ENCODE data around the gene FNDC3B.

Gene FNDC3B

GRCh38 chr3:172229462-172229861 is 190.1 kb downstream of the FNDC3B start:
- Histone ChIP-seq H3K27ac (ENCODE audit: low read depth, low read length) (no peak overlapping the region), H3K36me3 (ENCODE audit: low read length) (no peaks in the 10 kb centered on the region), H2AFZ (ENCODE audit: low read depth, low read length, severe bottlenecking) (no peak overlapping the region), H3K4me2 (ENCODE audit: low read depth, low read length, poor library complexity, severe bottlenecking) (no peak overlapping the region), H4K20me1 (ENCODE audit: low read depth, low read length) (no peaks in the 10 kb centered on the region), H3K9ac (ENCODE audit: low read length) (no peak overlapping the region), H3K9me3 (ENCODE audit: insufficient read depth, low read length) (no peaks in the 10 kb centered on the region), H3K79me2 (ENCODE audit: insufficient read depth, low read length) (no peaks in the 10 kb centered on the region), H3K4me3 (ENCODE audit: insufficient read depth, low read length, poor library complexity, severe bottlenecking) (no peak overlapping the region), H3K9me2 (replicated peaks; ENCODE audit: insufficient read depth, low read length) (no peaks in the 10 kb centered on the region), H3K27me3 (ENCODE audit: low read length) (no peaks in the 10 kb centered on the region), H3F3A (ENCODE audit: insufficient read depth) (no peaks in the 10 kb centered on the region)
- TF ChIP-seq EZH2phosphoT487 (conservative IDR thresholded peaks at IDR 0.05; ENCODE audit: low read length), result no peak

- Histone ChIP-seq H3K9me2 (replicated peaks; ENCODE audit: insufficient read depth, low read length) (no peaks in the 10 kb centered on the region), H3K79me2 (ENCODE audit: insufficient read depth, low read length) (no peaks in the 10 kb centered on the region), H3F3A (ENCODE audit: insufficient read depth) (no peaks in the 10 kb centered on the region), H3K4me3 (ENCODE audit: insufficient read depth, low read length, poor library complexity, severe bottlenecking) (no peak overlapping the region), H3K36me3 (ENCODE audit: low read length) (no peaks in the 10 kb centered on the region), H2AFZ (ENCODE audit: low read depth, low read length, severe bottlenecking) (no peak overlapping the region), H3K27me3 (ENCODE audit: low read length) (no peaks in the 10 kb centered on the region), H4K20me1 (ENCODE audit: low read depth, low read length) (no peaks in the 10 kb centered on the region), H3K9me3 (ENCODE audit: insufficient read depth, low read length) (no peaks in the 10 kb centered on the region), H3K9ac (ENCODE audit: low read length) (no peak overlapping the region), H3K27ac (ENCODE audit: low read depth, low read length) (no peak overlapping the region), H3K4me2 (ENCODE audit: low read depth, low read length, poor library complexity, severe bottlenecking) (no peak overlapping the region)
- TF ChIP-seq EZH2phosphoT487 (conservative IDR thresholded peaks at IDR 0.05; ENCODE audit: low read length) (no peak), CTCF (IDR thresholded peaks at IDR 0.05; ENCODE audit: insufficient read depth, low read length, poor library complexity, severe bottlenecking) (no peak)
Observed at GRCh38 chr3:172231318-172231901, 192.0 kb downstream of the FNDC3B start.

GRCh38 chr3:172232579-172233212 is 193.3 kb downstream of the FNDC3B start:
- no peak overlapping the region for H3K27ac ChIP-seq (ENCODE audit: low read depth, low read length)

More at GRCh38 chr3:172232579-172233212, 193.3 kb downstream of the FNDC3B start:
- no peaks in the 10 kb centered on the region for H3K36me3 ChIP-seq (ENCODE audit: low read length)
- no peak overlapping the region for H3K4me3 ChIP-seq (ENCODE audit: insufficient read depth, low read length, poor library complexity, severe bottlenecking)
- H3K9ac ChIP-seq (ENCODE audit: low read length), result no peak overlapping the region
- no peaks in the 10 kb centered on the region for H3K9me2 ChIP-seq (replicated peaks; ENCODE audit: insufficient read depth, low read length)
- TF ChIP-seq CTCF (IDR thresholded peaks at IDR 0.05; ENCODE audit: insufficient read depth, low read length, poor library complexity, severe bottlenecking), result no peak
- TF ChIP-seq EZH2phosphoT487 (conservative IDR thresholded peaks at IDR 0.05; ENCODE audit: low read length), result no peak
- H3F3A ChIP-seq (ENCODE audit: insufficient read depth), result no peaks in the 10 kb centered on the region
- H3K27me3 ChIP-seq (ENCODE audit: low read length), result no peaks in the 10 kb centered on the region
- H3K4me2 ChIP-seq (ENCODE audit: low read depth, low read length, poor library complexity, severe bottlenecking), result no peak overlapping the region
- no peaks in the 10 kb centered on the region for H3K79me2 ChIP-seq (ENCODE audit: insufficient read depth, low read length)
- no peaks in the 10 kb centered on the region for H3K9me3 ChIP-seq (ENCODE audit: insufficient read depth, low read length)
- no peaks in the 10 kb centered on the region for H4K20me1 ChIP-seq (ENCODE audit: low read depth, low read length)
- no peak overlapping the region for H2AFZ ChIP-seq (ENCODE audit: low read depth, low read length, severe bottlenecking)

Data from SU-DHL-6 (cell line).